Measurements from ENCODE around the gene C1QTNF9.
"Not testable (repeated sequence)": the region's sequence is repeated elsewhere in the genome, so short reads cannot be mapped to it uniquely, and the experiment has no call there.

Gene C1QTNF9

DNA sequence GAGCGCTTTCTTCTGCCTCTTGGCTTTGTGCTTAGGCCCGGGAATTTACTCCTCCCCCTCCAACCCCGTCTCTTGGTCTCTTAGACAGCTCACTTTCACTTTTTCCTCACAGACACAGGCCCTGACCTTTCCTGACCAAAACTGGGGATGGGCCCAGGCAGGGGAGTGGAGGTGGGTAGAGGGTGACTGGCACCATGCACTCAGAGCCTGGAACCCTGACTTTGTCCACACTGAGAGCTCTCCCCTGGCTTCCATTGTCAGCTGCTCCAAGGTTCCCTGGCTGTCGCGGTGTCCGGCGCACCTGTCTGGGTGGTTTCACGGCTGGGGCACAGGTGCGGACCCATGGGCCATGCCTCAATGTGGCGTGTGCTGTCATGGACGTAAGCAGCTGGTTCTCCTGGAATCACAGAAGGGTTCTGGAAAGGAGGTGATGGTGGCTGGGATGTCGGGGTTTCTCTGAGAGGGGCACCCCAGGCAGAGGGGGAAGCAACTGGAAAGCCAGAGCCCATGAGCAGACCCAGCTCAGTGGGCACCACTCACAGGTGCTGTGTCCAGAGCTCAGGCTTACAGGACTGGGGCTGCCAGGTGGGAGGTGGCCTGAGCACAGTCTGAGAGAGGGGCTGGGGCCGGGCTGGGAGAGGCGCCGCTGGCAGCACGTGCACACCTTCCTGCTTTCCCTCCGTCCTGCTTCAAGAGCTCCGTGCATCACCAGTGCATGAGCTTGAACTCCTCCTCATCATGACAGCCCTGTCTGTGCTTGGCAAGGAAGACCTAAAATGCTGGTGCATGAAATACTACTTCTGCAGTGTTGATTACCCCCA is 28.0 kb upstream of the C1QTNF9 start:
- no peak for FAIRE-seq

DNA sequence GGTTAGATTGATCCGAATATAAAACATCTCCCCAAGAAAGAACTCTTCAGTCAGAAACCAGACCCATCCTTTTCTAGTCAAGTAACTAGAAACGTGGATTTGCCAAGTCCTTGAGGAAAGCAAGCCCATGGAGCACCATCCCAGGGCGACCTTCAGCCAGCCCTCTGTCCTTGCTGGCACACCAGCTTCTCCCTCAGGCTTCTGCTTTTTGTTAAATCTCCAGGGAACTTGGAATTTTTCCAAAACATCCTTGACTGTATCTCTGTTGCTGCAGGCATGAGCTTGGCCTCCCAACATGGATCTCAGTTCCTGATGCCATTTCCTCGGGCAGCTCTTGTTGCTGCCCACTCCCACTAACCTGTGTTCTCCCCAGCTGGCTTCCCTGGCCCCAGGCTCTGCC is 27.1 kb upstream of the C1QTNF9 start:
- FAIRE-seq: no peak

More for the DNA sequence above, 28.0 kb upstream of the C1QTNF9 start:
- DNase-seq (ENCODE audit: low spot score): no peak

DNA sequence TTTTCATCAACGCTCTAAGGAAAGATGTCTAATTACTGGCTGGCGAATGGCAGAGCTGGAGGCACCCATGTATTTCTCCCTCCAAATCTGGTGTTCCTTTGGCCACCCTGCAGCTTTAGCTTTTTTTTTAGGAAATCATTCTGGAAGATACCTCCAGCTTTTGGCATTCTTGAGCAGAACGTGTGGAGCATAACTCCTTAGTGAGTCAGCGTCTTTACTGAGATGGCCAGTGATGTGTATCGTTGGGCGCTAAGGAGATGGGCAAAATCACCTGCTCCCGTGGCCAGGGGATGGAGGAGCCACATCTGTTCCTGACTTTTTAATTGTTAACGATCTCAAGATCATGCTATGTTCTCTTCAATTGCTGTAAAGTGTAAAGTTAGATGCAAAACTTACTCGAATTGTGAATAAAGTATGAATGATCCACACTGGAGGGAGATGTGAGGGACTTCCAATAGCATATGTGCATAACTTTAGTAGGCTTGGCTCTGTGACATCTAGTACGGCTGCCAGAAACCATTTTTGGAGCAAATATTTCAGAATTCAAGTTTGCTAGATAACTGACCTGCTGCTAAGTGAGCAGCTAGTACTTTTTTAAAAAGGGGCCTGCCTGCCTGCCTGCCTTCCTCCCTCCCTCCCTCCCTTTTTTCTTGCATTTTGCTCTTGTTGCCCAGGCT is 24.4 kb upstream of the C1QTNF9 start:
- FAIRE-seq (no peak), DNase-seq (ENCODE audit: low spot score) (peak; percentile 8)

More for the DNA sequence above, 27.1 kb upstream of the C1QTNF9 start:
- DNase-seq (ENCODE audit: low spot score): no peak

DNA sequence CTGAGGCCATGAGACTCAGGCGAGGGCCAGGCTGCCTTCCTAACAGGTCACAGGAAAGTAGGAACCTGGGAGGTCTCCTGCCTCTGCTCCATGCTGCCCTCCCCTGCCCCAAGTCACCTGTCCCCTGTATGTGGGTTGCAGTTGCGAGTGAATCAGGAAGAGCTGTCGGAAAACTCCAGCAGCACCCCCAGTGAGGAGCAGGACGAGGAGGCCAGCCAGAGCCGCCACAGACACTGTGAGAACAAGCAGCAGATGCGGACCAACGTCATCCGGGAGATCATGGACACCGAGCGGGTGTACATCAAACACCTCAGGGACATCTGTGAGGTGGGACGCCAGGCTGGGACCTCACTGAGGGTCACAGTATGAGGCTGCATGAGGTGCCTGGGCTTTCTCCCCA is 22.8 kb upstream of the C1QTNF9 start:
- FAIRE-seq (no peak), DNase-seq (ENCODE audit: low spot score) (no peak)

DNA sequence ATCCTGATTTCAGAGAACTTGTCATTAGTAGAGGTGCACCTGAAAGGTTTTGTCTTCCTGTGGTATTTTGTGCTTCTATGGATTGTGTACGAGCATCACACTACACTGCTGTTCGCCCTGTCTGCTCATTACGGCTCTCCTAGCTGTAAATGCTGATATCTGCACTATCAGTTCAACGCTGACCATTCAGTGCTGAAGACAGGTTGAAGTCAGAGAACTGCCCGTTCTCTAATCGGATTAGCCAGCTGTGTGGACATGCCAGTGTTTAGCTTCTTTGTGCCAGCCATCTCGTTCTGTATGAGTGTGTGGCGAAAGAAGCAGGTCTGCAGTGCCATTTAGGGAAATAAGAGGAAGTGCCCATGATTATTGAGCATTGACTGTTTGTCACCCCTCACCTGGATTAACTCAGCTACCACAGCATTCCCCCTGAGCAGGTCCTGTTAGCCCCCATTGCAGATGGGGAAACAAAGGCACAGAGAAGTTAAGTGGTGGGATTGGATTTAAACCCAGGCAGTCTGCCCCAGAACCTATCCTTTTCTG is 21.6 kb upstream of the C1QTNF9 start:
- FAIRE-seq: no peak

DNA sequence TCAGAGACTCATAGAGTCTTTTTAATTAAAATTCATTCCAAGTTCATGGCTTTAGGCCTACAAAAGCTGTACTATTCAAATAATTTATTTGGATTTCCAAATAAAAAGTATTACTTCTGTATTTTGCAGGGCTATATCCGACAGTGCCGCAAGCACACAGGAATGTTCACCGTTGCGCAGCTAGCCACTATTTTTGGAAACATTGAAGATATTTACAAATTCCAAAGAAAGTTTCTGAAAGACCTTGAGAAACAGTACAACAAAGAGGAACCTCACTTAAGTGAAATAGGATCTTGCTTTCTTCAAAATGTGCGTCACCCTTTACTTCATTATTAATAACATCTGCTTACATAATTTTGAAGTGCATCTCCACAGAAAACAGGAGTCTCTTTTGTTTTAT is 20.5 kb upstream of the C1QTNF9 start:
- FAIRE-seq (no peak), DNase-seq (ENCODE audit: low spot score) (no peak)

More for the DNA sequence above, 21.6 kb upstream of the C1QTNF9 start:
- DNase-seq (ENCODE audit: low spot score): no peak

DNA sequence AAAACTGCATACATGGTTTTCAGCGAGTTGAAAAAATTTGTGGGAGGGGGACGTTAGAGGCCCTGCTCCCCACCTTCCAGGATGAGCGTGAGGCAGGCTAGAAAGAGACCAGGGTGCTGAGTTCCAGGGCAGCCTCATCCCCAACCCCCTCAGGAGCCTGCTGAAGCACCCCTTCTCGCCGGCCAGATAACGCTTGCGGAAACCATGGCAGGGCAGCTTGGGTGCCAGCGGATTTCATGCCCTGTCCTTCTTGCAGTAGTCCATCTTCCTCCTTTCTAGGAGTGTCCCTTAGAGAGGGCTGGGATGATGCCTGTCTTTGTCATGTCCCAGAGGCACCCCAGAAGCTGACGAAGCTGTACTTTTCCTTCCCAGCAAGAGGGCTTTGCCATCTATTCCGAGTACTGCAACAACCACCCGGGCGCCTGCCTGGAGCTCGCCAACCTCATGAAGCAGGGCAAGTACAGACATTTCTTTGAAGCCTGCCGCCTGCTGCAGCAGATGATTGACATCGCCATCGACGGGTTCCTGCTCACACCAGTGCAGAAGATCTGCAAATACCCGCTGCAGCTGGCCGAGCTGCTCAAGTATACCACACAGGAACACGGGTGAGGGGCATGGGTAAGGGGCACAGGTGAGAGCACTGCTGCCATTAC is 19.0 kb upstream of the C1QTNF9 start:
- DNase-seq (ENCODE audit: low spot score) (no peak), FAIRE-seq (no peak)

DNA sequence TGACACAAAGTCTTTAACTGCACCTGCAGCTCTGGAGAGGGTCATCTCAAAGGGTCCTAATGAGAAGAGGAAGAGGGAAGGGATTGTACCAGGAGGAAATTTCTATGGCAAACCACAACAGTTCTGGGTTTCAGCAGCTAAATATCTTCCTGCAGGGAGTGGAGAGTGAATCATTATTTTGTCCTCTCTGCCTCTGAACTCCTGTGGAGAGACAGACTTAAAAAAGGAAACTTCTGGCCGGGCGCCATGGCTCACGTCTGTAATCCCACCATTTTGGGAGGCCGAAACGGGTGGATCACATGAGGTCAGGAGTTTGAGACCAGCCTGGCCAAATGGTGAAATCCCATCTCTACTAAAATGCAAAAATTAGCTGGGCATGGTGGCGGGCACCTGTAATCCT is 16.9 kb upstream of the C1QTNF9 start:
- FAIRE-seq (no peak), DNase-seq (ENCODE audit: low spot score) (no peak)

DNA sequence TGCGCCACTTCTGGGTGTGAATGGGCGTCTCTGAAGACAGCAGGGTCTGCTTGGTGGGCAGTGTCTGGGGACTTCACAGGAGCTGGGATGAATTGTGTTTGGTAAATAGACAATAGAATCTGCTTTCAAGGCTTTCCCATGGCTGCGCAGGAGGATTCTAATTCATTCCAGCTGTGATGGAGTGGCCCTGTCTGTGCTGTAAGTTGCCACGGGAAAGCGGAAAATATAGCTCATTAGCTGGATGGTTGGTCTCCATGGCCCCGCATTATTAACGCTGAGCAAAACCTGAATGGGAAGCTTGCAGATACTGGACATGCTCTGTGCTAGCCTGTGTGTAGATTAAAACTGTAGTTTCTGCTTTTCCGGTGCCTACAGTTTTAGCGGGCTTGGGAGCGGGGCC is 15.6 kb upstream of the C1QTNF9 start:
- FAIRE-seq (no peak), DNase-seq (ENCODE audit: low spot score) (no peak)

DNA sequence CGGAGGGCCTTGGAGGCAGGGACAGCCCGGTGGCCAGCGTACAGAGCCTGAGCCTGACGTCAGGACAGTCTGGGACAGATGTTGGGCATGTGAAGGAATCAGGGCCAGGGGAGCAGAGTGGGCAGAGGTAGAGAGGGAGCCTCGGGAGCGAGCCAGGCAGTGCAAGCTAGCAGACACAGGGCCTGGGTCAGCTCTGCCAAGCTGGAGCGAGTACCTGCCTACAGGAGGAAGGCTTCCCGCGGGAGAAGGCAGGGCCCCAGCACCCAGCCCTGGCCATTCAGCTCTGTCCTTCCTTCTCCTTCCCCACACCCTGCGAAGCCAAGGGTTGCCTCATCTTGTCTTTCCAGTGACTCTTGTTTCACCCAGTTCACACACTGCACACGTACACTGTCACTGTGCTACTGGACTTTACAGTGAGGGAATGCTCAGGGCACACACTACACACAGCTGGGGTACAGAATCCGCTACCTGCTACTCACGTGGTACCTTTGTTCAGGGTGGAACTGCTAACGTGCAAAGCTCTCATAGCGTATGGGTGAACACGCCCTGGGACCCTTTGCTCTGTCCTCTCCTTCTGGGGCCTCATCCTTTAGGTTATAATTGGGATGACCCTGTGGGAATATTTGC is 9.8 kb upstream of the C1QTNF9 start:
- no peak for FAIRE-seq
- DNase-seq (ENCODE audit: low spot score): no peak

DNA sequence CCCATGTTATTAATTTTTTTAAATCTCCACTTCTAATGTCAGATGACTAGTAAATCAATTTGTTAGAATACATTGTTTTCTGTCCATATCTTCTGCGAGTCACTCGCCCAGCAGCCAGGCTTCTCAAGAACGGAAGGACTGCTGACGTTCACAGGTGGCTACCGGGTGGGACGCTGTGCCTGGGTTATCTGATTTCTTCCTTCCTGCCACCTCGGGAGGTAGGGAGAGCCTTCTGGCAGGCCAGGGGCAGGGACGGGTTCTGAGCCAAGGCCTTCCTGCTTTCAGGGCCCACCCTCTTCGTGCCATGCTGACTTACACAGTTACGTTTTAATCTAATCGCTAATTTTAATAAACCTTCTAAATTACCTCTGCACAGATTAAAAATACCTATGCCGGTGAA is 7.9 kb upstream of the C1QTNF9 start:
- DNase-seq (ENCODE audit: low spot score) (no peak), FAIRE-seq (no peak)

DNA sequence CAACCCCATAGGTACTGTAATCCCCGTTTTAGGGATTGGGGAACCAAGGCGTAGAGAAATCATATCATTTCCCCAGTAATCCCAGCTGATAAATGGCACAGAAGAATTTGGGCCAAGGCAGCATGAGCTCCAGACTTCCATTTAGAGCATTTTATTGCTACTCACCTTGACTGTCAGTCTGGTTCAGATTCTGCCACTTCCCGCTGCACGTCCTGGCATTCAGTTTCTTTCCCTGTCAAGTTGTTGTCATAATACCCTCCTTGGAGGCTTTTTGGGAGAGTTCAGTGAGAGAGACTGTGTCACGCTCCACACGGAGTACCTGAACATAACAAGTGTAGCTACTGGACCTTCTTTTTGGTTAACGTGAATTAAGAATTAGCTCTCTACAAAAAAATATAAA is 7.5 kb upstream of the C1QTNF9 start:
- FAIRE-seq: no peak
- DNase-seq (ENCODE audit: low spot score): no peak

DNA sequence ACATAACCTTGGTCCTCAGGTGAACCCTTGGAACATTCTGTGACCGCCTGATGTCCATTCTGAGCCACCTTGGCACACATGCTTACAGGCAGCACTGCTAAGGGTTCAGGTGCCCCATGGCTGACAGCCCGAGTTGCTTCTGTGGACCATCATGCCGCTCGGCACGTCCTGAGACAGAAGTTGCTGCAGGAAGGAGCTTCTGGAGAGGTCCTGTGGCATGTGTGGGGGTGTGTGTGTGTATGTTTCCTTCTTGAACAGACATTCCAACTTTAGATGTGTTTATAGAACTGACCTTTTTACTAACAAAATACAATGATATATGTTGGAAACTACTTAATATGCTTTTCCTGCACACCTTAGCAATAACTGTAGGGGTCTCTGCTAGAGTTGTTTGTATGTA is 4.8 kb upstream of the C1QTNF9 start:
- no peak for DNase-seq (ENCODE audit: low spot score)
- no peak for FAIRE-seq

DNA sequence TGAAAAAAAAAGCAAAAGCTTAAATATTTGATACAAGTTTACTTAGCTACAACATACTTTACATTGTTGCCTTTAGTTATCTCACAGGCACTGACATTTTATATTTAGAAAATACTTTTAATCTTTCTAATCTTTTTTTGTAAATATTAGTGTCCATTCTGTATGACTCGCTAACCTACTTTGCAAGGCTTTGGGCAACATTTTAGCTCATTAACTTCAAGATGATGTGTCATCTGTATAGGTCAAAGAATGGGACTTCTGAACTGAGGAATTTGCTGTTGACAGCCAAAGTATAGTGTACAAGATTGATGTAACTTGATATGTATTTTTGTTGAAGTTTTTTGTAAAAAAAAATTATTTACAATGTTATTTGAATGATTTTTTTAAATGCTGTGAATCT is 2.7 kb upstream of the C1QTNF9 start:
- FAIRE-seq (no peak), DNase-seq (ENCODE audit: low spot score) (no peak)

DNA sequence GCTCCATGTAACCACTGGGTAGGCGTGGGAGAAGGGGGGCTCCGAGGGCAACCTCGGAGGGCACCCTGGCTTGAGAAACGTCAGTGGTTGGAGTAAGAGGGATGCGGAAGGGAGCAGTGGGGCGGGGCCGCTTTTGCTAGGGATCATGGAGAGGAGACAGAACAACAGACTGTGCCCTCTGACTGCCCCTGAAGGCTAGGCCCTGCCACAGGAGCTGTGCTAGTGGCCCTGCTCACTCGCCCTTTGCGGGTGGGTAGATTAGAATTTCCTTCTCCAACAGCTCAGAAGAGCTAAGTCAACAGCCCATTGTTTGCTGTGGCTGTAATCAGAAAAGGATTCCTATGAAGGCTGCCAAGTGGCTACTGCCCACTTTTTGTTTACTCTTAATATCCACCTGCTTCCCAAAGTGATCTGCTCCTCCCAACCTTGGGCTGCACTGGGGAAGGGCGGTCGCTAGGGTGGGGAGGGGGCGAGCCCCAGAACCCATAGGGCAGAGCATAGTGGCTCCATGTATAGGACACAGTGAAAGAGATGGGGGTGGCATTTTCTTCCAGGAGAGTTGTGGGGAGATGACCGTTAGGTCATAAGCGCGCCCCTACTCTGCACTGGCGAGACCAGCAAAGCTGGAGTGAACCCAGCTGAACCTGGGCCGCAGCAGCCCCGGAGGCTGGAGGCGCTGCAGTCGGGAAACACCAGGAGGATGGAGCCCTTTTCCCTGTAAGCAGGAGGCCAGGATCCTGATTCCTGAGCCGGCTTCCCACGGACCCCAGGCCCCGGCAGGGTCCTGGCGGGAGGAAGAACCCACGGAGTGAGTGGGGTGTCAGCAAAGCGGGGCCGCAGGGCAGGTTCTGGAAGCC is 1.9 kb upstream of the C1QTNF9 start:
- FAIRE-seq (no peak), DNase-seq (ENCODE audit: low spot score) (no peak)

DNA sequence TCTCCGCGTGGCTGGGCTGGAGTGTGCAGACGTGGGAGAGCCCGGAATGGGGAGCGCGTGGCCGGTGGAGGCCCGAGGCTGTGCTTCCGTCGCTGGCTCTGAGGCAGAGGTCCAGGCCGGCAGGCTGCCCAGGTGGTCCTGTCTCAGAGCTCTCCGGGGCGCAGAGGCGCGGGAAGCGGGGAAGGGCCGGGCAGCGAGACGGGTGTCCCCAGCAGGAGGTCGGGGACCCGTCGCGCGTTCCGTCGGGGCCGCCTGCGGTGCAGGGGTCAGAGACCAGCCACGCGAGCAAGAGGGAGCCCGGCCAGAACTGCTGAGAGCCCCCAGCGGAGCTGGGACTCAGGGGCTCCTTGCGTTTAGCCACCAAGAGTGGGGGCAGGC is 1.3 kb upstream of the C1QTNF9 start:
- FAIRE-seq (no peak), DNase-seq (ENCODE audit: low spot score) (no peak)

DNA sequence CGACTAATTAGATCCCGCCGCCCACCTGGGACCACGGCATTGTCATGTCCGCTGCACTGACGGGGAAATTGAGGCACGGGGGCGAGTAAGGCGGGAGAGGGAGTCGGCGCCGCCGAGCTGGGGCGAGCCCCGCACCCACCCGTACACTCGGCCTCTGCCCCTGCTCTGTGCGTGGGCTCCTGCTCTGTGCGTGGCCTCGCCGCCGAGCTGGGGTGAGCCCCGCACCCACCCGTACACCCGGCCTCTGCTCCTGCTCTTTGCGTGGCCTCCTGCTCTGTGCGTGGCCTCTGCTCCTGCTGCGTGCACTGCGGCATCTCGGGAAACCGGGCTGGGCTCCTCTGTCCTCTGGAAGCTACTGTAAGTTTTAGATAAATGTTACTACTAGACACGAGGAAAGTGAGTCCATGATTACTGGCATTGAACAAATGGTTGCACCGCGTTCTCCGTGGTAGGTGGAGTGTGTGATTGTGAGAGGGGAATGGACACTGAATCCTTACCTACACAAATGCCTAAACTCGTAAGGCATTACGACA is 826 bp upstream of the C1QTNF9 start:
- FAIRE-seq: no peak
- no peak for DNase-seq (ENCODE audit: low spot score)

DNA sequence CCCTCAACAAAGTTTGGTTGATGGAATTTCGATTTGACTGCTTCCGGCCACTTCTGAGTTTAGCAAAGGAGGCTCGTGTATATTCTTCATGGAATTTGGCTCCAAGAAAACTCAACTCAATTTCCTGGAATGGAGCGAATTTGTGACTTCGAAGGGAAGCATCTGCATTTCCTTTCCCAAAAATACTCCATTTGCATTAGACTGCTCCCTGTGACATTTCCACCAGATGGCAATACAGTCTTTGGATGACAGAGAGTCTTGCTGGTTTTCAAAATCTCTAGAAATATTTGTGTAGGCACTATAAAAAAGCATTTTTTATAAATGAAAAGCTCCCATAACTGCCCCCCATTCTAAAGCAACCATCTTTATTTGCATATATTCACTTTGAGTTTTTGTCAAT is 4.1 kb downstream of the C1QTNF9 start:
- FAIRE-seq: no peak

DNA sequence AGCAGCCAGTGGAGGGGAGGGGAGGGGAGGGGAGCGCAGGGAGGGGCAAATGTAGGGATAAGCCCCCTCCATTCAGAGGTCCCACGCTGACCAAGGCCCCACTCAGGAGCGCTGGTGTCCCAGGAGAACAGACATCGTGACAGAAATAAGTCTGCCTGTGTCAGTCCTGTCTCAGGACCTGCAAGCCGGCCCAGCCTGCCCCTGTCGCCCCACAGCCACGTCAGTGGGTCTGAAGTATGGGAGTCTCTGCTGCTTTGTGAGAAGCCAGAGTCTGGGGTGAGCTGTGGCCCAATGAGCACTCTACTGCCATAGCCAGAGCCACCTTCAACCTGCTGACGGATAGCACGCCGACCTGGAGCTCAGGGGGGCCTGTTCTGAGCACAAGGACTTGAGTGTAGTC is 8.5 kb downstream of the C1QTNF9 start:
- not testable (repeated sequence) for FAIRE-seq; DNase-seq (ENCODE audit: low spot score)

More for the DNA sequence above, 4.1 kb downstream of the C1QTNF9 start:
- DNase-seq (ENCODE audit: low spot score): no peak

DNA sequence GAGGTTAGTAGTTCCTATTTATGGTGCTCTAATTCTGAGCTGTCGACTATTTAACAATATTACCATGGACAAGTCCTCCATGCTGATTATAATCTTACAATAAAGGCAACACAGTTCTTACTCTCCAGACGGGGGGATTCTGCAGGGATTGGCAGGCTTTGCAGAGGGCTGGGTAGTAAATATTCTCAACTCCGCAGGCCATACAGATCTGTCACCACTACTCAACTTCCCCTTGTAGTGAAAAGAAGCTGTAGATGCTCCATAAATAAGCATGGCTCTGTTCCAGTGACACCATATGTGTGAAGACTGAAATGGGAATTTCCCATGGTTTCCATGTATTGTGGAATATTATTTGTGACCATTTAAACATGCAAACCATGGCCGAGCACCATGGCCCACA is 9.5 kb downstream of the C1QTNF9 start:
- not testable (repeated sequence) for DNase-seq (ENCODE audit: low spot score); FAIRE-seq
